ENCODE measurements around the gene NCOR1.

NCOR1 gene

GRCh38 chr17:16044487-16044886, 170.8 kb downstream of the NCOR1 start:
- TF ChIP-seq ZFP30 (CRISPR knock-in tag; IDR thresholded peaks at IDR 0.05), result no peak
- no peak for TF ChIP-seq ZC3H10 (CRISPR knock-in tag; IDR thresholded peaks at IDR 0.05)
- TF ChIP-seq ZNF565 (CRISPR knock-in tag; conservative IDR thresholded peaks at IDR 0.05; ENCODE audit: low read depth), result no peak
- TF ChIP-seq CSRNP3 (CRISPR knock-in tag; IDR thresholded peaks at IDR 0.05), result no peak
- no peak for TF ChIP-seq GLIS3 (CRISPR knock-in tag; IDR thresholded peaks at IDR 0.05)
- no peak for TF ChIP-seq OSR1 (CRISPR knock-in tag; IDR thresholded peaks at IDR 0.05)
- no peak for TF ChIP-seq RARB (CRISPR knock-in tag; IDR thresholded peaks at IDR 0.05)
- no peak for TF ChIP-seq POU6F1 (CRISPR knock-in tag; IDR thresholded peaks at IDR 0.05; ENCODE audit: borderline replicate concordance, low read depth)
- TF ChIP-seq ISL1 (CRISPR knock-in tag; IDR thresholded peaks at IDR 0.05), result no peak
- no peak for TF ChIP-seq ZNF8 (CRISPR knock-in tag; IDR thresholded peaks at IDR 0.05)
- no peak for TF ChIP-seq BACH2 (CRISPR knock-in tag; IDR thresholded peaks at IDR 0.05; ENCODE audit: borderline replicate concordance)
- TF ChIP-seq ZNF70 (CRISPR knock-in tag; IDR thresholded peaks at IDR 0.05), result no peak
- TF ChIP-seq CSDC2 (CRISPR knock-in tag; IDR thresholded peaks at IDR 0.05), result no peak
- no peak for ATAC-seq

- ATAC-seq, result peak; percentile 36; the same call in 2 of the 3 replicates
- TF ChIP-seq PPARA (CRISPR knock-in tag; IDR thresholded peaks at IDR 0.05; ENCODE audit: borderline replicate concordance) (no peak), POU6F1 (CRISPR knock-in tag; IDR thresholded peaks at IDR 0.05; ENCODE audit: borderline replicate concordance, low read depth) (no peak), RARB (CRISPR knock-in tag; IDR thresholded peaks at IDR 0.05) (no peak), ZNF8 (CRISPR knock-in tag; IDR thresholded peaks at IDR 0.05) (no peak), ZC3H10 (CRISPR knock-in tag; IDR thresholded peaks at IDR 0.05) (no peak), ZFP3 (CRISPR knock-in tag; IDR thresholded peaks at IDR 0.05) (no peak), ZNF70 (CRISPR knock-in tag; IDR thresholded peaks at IDR 0.05) (no peak), CSDC2 (CRISPR knock-in tag; IDR thresholded peaks at IDR 0.05) (no peak), CREB5 (CRISPR knock-in tag; IDR thresholded peaks at IDR 0.05; ENCODE audit: low read depth) (no peak), PATZ1 (CRISPR knock-in tag; IDR thresholded peaks at IDR 0.05; ENCODE audit: borderline replicate concordance) (no peak), TSHZ2 (CRISPR knock-in tag; IDR thresholded peaks at IDR 0.05) (no peak), OSR1 (CRISPR knock-in tag; IDR thresholded peaks at IDR 0.05) (no peak), ZFP30 (CRISPR knock-in tag; IDR thresholded peaks at IDR 0.05) (no peak), ZNF565 (CRISPR knock-in tag; conservative IDR thresholded peaks at IDR 0.05; ENCODE audit: low read depth) (no peak), ARNTL (CRISPR knock-in tag; IDR thresholded peaks at IDR 0.05; ENCODE audit: borderline replicate concordance, low read depth) (no peak)
Measured at GRCh38 chr17:16040710-16041251, 174.6 kb downstream of the NCOR1 start.

Measured in SK-N-SH treated with all-trans-retinoic acid at 6 μM for 48 hours (cell line).